ENCODE data around the gene HMX2. TPM values are rescaled to one million over a fixed set of nuclear protein-coding genes. Genes with fewer than 3 reads are reported as not detected.
"Not testable (repeated sequence)": the region's sequence is repeated elsewhere in the genome, so short reads cannot be mapped to it uniquely, and the experiment has no call there.

The HMX2 gene
- total RNA-seq, 2 donors from 2014 or later: 0.13 to 0.15 TPM

DNA sequence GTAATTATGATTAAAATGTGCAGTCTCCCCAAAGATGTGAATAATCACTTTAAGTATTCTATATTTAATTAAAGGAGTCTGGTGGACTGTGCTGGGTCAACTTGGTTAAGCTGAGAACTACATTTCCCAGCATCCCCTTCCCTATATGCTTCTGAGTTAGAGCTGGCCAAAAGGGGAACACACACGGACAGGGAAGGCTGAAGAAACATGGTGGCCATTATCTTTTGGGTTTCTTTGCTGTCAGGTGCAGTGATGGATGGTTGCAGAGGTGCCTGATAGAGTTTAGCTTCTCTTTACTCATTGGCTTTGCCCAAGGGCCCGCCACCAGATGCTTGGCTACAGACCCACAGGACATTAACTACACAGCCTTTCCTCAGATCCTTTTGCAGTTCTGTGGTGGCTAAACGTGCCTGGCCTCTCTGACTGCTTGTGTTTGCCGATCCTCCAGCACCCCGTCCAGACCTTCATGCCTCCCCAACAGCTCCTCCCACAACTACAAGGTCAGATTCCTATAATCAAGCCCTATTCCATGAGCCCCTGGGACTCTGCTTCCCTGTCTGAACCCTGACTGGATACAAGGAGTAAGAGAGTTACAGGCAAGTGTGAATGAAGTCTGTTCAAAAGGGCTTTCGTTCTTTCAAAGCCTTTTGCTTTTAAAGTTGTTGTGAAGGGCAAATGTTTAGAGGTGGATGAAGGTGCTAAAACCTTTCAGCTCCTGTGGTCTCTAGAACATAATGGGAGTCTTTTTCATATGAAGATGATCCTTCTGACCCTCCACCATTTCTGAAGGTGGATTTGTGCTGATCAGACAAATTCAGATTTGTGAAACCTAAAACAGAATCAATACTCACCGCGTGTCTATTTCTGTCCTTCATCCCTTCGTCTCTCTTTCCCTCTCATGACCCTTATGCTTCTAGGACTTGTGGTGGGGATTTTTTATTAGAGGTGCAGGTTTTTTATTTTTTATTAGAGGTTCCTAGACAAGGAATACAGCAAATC lies 27.8 kb downstream of the HMX2 start:
- intact Hi-C loops (cut with DNase I): no loop called here
- no peak for DNase-seq
- H3K4me3 ChIP-seq: no peak overlapping the region
- TF ChIP-seq, protein P1, sequence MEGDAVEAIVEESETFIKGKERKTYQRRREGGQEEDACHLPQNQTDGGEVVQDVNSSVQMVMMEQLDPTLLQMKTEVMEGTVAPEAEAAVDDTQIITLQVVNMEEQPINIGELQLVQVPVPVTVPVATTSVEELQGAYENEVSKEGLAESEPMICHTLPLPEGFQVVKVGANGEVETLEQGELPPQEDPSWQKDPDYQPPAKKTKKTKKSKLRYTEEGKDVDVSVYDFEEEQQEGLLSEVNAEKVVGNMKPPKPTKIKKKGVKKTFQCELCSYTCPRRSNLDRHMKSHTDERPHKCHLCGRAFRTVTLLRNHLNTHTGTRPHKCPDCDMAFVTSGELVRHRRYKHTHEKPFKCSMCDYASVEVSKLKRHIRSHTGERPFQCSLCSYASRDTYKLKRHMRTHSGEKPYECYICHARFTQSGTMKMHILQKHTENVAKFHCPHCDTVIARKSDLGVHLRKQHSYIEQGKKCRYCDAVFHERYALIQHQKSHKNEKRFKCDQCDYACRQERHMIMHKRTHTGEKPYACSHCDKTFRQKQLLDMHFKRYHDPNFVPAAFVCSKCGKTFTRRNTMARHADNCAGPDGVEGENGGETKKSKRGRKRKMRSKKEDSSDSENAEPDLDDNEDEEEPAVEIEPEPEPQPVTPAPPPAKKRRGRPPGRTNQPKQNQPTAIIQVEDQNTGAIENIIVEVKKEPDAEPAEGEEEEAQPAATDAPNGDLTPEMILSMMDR (IDR thresholded peaks at IDR 0.05): no peak
- H3K4me1 ChIP-seq: no peaks in the 10 kb centered on the region
- no peak overlapping the region for H3K9ac ChIP-seq (ENCODE audit: low read depth in 2 of 2, low read length in 2 of 2)
- H3K27ac ChIP-seq: no peak overlapping the region
- H3K27me3 ChIP-seq: no peaks in the 10 kb centered on the region
- no peaks in the 10 kb centered on the region for H3K36me3 ChIP-seq
- H3K9me3 ChIP-seq: no peaks in the 10 kb centered on the region

DNA sequence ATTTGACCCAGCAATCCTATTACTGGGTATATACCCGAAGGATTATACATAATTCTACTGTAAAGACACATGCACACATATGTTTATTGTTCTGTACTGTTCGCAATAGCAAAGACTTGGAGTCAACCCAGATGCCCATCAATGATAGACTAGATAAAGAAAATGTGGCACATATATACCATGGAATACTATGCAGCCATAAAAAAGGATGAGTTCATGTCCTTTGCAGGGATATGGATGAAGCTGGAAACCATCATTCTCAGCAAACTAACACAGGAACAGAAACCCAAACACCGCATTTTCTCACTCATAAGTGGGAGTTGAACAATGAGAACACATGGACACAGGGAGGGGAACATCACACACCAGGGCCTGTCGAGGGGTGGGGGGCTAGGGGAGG lies 30.5 kb downstream of the HMX2 start:
- intact Hi-C loops (cut with DNase I); DNase-seq; H3K36me3 ChIP-seq; H3K9ac ChIP-seq (ENCODE audit: low read depth in 2 of 2, low read length in 2 of 2); H3K9me3 ChIP-seq; H3K4me1 ChIP-seq; H3K27me3 ChIP-seq; H3K27ac ChIP-seq; H3K4me3 ChIP-seq: not testable (repeated sequence)

DNA sequence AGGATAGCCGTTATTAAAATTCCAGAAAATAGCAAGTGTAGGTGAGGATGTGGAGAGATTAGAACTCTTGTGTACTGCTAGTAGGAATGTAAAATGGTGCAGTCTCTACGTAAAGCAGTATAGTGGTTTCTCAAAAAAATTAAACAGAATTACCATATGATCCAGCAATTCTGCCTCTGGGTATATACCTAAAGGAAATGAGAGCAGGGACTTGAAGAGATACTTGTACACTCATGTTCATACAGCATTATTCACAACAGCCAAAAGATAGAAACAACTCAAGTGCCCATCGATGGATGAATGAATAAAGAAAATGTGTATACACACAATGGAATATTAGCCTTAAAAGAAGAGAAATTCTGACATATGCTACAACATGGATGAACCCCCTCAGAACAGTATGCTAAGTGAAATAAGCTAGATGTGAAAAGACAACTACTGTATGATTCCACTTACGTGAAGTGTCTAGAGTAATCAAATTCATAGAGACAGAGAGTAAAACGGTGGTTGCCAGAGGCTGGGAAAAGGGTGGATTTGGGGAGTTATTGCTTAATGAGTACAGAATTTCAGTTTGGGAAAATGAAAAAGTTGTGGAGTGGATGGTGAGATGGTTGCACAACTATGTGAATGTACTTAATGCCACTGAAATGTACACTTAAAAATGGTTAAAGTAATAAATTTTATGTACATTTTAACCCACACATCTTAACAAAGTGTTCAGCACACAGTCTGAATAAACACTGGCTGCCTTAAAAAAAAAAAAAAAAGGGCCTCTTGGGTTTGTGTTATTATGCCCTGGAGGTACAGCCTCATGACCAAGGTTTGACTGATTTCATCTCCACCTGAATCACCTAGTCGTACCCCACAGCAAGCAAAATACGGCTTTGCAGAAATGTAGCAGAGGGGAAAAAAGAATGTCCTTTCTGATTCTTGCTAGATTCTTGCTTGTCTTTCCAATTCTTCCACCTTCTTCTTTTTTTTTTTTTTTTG lies 32.5 kb downstream of the HMX2 start:
- DNase-seq: no peak
- intact Hi-C loops (cut with DNase I): no loop called here

DNA sequence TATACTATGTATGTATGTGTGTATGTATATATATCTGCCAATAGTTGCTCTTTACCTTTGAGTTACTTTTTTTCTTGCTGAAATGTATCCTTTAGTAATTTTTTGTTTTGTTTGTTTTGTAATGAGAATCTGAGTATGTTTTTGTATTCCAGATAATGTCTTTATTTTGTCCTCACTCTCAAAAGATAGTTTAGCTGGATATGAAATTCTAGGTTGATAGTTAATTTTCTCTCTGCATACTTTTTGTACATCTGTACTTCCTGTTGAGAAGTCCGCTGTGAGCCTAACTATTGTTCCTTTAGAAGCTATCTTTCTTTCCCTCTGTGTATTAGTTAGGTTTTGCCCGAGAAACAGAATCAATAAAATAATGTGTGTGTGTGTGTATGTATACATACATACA lies 35.8 kb downstream of the HMX2 start:
- intact Hi-C loops (cut with DNase I): no loop called here
- no peaks in the 10 kb centered on the region for H3K27me3 ChIP-seq
- no peak overlapping the region for H3K4me3 ChIP-seq
- DNase-seq: no peak
- H3K36me3 ChIP-seq: no peaks in the 10 kb centered on the region
- H3K4me1 ChIP-seq: no peaks in the 10 kb centered on the region
- TF ChIP-seq, protein P1 (IDR thresholded peaks at IDR 0.05): no peak
- H3K27ac ChIP-seq: no peak overlapping the region
- no peak overlapping the region for H3K9ac ChIP-seq (ENCODE audit: low read depth in 2 of 2, low read length in 2 of 2)
- no peaks in the 10 kb centered on the region for H3K9me3 ChIP-seq

More for the DNA sequence above, 32.5 kb downstream of the HMX2 start:
- TF ChIP-seq, protein P1 (IDR thresholded peaks at IDR 0.05): no peak
- no peaks in the 10 kb centered on the region for H3K27me3 ChIP-seq
- H3K4me3 ChIP-seq: no peak overlapping the region
- no peaks in the 10 kb centered on the region for H3K4me1 ChIP-seq
- no peak overlapping the region for H3K9ac ChIP-seq (ENCODE audit: low read depth in 2 of 2, low read length in 2 of 2)
- H3K36me3 ChIP-seq: no peaks in the 10 kb centered on the region
- H3K9me3 ChIP-seq: no peaks in the 10 kb centered on the region
- H3K27ac ChIP-seq: no peak overlapping the region

DNA sequence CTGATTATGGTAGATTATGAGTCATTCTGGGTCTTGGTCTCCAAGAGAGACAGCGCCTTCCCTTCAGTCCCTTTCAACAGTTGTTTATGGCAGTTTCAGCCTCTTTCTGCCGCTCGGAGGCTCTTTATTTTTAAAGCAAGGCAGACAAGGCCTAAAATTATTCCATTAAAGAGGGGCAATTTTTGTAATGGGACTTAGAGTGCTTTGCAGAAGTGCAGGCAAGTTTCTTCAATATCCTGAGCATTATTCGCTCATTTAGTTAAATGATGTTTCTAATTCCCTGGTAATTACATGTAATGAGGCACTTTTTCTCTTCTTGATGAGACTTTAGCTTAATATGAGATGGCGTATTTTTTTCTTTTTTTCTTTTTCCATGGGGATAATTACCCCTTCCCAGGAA lies 39.8 kb downstream of the HMX2 start:
- Histone ChIP-seq H3K36me3 (no peaks in the 10 kb centered on the region), H3K4me1 (no peaks in the 10 kb centered on the region), H3K9me3 (no peaks in the 10 kb centered on the region), H3K4me3 (no peak overlapping the region), H3K27me3 (no peaks in the 10 kb centered on the region), H3K27ac (no peak overlapping the region), H3K9ac (ENCODE audit: low read depth in 2 of 2, low read length in 2 of 2) (no peak overlapping the region)
- no peak for DNase-seq
- intact Hi-C loops (cut with DNase I): no loop called here
- TF ChIP-seq, protein P1 (IDR thresholded peaks at IDR 0.05): no peak
